GM23338 (cell line): Measurements from ENCODE around the gene C2orf42.

Experiments
- CREB1 ChIP-seq: fragments of 250-450 bp; sonication (Bioruptor Pico); IDR thresholded peaks from 2 replicates; pipeline ENCODE4 v1.5.0; 2020; ENCODE audit warnings: low read depth, mild to moderate bottlenecking, moderate library complexity
- EZH2 ChIP-seq: fragments of 200-600 bp; sonication (generic); IDR thresholded peaks from one replicate; pipeline ENCODE4 v1.8.0; 2017; ENCODE audit warnings: antibody characterized with exemption, mild to moderate bottlenecking, low read depth; ENCODE audit not compliant: unreplicated experiment
- EZH2phosphoT487 ChIP-seq: fragments of 200-600 bp; sonication (generic); IDR thresholded peaks from one replicate; pipeline ENCODE4 v1.8.1; 2018; ENCODE audit warnings: antibody characterized with exemption; ENCODE audit not compliant: unreplicated experiment
- POLR2AphosphoS5 ChIP-seq: IDR thresholded peaks from 2 replicates; pipeline ENCODE4 v1.6.1; 2016; ENCODE audit warnings: antibody characterized with exemption, low read depth
- TF ChIP-seq, protein P1 (sequence below), 2 experiments: fragments of 200-600 bp in 1 of 2; sonication (generic) in 1 of 2; conservative IDR thresholded peaks; 2 replicates each; pipeline versions ENCODE4 v1.5.1 to v1.6.1; 2016 to 2017; ENCODE audit warnings: antibody characterized with exemption in 2 of 2, low read depth in 2 of 2, mild to moderate bottlenecking in 2 of 2, moderate library complexity in 1 of 2

DNA sequence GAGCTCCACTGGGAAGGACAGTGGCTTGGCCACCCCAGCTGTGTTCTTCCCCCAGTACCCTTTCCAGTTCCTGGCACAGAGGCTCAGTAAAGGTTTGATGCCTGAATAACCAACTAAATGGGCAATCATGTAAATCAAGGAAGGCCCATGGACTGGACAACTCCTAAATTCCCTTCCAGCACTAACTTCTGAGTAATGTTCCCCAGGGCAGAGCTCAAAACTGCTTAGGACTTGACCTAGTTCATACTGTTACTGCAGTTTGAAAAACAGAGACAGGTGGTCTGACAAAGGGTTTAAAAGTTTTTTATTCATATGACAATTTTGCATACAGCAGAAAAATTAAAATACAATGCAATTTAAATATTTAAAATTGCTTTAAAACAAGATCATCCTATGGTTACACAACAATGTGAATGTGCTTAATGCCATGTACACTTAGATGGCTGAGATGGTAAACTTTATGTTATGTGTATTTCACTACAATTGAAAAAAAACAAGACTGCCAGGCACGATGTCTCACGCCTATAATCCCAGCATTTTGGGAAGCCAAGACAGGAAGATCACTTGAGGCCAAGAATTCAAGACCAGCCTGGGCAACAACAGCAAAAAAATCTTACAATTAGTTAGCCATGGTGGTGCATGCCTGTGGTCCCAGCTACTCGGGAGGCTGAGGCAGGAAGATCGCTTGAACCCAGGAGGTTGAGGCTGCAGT is 77.3 kb downstream of the C2orf42 start:
- TF ChIP-seq, protein P1, sequence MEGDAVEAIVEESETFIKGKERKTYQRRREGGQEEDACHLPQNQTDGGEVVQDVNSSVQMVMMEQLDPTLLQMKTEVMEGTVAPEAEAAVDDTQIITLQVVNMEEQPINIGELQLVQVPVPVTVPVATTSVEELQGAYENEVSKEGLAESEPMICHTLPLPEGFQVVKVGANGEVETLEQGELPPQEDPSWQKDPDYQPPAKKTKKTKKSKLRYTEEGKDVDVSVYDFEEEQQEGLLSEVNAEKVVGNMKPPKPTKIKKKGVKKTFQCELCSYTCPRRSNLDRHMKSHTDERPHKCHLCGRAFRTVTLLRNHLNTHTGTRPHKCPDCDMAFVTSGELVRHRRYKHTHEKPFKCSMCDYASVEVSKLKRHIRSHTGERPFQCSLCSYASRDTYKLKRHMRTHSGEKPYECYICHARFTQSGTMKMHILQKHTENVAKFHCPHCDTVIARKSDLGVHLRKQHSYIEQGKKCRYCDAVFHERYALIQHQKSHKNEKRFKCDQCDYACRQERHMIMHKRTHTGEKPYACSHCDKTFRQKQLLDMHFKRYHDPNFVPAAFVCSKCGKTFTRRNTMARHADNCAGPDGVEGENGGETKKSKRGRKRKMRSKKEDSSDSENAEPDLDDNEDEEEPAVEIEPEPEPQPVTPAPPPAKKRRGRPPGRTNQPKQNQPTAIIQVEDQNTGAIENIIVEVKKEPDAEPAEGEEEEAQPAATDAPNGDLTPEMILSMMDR (conservative IDR thresholded peaks at IDR 0.05; ENCODE audit: low read depth in 2 of 2), result no peak
- no peak for TF ChIP-seq POLR2AphosphoS5
- no peak for TF ChIP-seq EZH2phosphoT487
- no peak for TF ChIP-seq CREB1 (CRISPR knock-in tag)
- no peak for TF ChIP-seq EZH2
